Activated naive CD4-positive, alpha-beta T cell treated with anti-CD3 and anti-CD28 coated beads for 36 hours (primary cell): ENCODE results near the gene IL9R. TPM values are rescaled to one million over a fixed set of nuclear protein-coding genes. Genes with fewer than 3 reads are reported as not detected.

Experiments used
- CTCF ChIA-PET: fragments of 350-600 bp; sonication (Branson Sonifier 250); formaldehyde crosslinking; loops from one replicate; lab custom pipeline; 2021; ENCODE audit warnings: antibody characterized with exemption; lab: Charles Lee
- DNase-seq: peaks from one replicate; pipeline ENCODE4 v3.0.0-alpha.2; 2020
- H3K27ac Mint-ChIP-seq: one replicate; pipeline ENCODE4 v1.8.0; 2021; ENCODE audit warnings: mild to moderate bottlenecking, mixed read lengths
- H3K27me3 Mint-ChIP-seq: one replicate; pipeline ENCODE4 v1.8.0; 2021; ENCODE audit warnings: low read depth, mixed read lengths
- H3K36me3 Mint-ChIP-seq: one replicate; pipeline ENCODE4 v1.8.0; 2021; ENCODE audit warnings: low read depth, mixed read lengths
- H3K4me1 Mint-ChIP-seq: one replicate; pipeline ENCODE4 v1.8.0; 2021; ENCODE audit warnings: low read depth, mixed read lengths
- H3K4me3 Mint-ChIP-seq: one replicate; pipeline ENCODE4 v1.8.0; 2021; ENCODE audit warnings: mild to moderate bottlenecking, moderate library complexity, mixed read lengths
- H3K9me3 Mint-ChIP-seq: one replicate; pipeline ENCODE4 v1.8.0; 2021; ENCODE audit warnings: mixed read lengths
- intact Hi-C: fragments of 100-400 bp; cut with micrococcal nuclease; formaldehyde crosslinking; loops from one replicate; pipeline ENCODE4 v1.15.1; 2023
- total RNA-seq, 2 experiments: library from RNA; stranded (reverse); gene quantifications; one replicate each; pipeline ENCODE4 v1.2.3, GENCODE V29; 2021

IL9R gene, protein sequence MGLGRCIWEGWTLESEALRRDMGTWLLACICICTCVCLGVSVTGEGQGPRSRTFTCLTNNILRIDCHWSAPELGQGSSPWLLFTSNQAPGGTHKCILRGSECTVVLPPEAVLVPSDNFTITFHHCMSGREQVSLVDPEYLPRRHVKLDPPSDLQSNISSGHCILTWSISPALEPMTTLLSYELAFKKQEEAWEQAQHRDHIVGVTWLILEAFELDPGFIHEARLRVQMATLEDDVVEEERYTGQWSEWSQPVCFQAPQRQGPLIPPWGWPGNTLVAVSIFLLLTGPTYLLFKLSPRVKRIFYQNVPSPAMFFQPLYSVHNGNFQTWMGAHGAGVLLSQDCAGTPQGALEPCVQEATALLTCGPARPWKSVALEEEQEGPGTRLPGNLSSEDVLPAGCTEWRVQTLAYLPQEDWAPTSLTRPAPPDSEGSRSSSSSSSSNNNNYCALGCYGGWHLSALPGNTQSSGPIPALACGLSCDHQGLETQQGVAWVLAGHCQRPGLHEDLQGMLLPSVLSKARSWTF
- total RNA-seq, result 1 to 10 TPM; 1.0 to 1.5 TPM

- peak; percentile 65 for DNase-seq
- H3K36me3 Mint-ChIP-seq, result no peaks in the 10 kb centered on the region
- H3K9me3 Mint-ChIP-seq, result no peaks in the 10 kb centered on the region
- intact Hi-C loops, result no loop called here
- no peak within 1 kb of the TSS for H3K27ac Mint-ChIP-seq
- CTCF ChIA-PET, result no interaction called here
- H3K4me3 Mint-ChIP-seq, result no peak within 1 kb of the TSS
- H3K4me1 Mint-ChIP-seq, result peaks cover 13% of the 10 kb centered on the region
- H3K27me3 Mint-ChIP-seq, result no peaks in the 10 kb centered on the region
These were observed at the start of gene IL9R for GRCh38 chrX:155997436-155997835. Gene IL9R (plus strand): TSS chrX:155997696. CDS start chrX:155997760, 64 bp downstream.

GRCh38 chrX:155949098-155949497 is 48.4 kb upstream of the IL9R start:
- no peaks in the 10 kb centered on the region for H3K4me1 Mint-ChIP-seq
- H3K27me3 Mint-ChIP-seq, result no peaks in the 10 kb centered on the region
- no peak overlapping the region for H3K4me3 Mint-ChIP-seq
- no peak for DNase-seq
- CTCF ChIA-PET, result no interaction called here
- intact Hi-C loops, result no loop called here
- peaks cover 10% of the 10 kb centered on the region for H3K36me3 Mint-ChIP-seq
- no peaks in the 10 kb centered on the region for H3K9me3 Mint-ChIP-seq
- no peak overlapping the region for H3K27ac Mint-ChIP-seq

DNA sequence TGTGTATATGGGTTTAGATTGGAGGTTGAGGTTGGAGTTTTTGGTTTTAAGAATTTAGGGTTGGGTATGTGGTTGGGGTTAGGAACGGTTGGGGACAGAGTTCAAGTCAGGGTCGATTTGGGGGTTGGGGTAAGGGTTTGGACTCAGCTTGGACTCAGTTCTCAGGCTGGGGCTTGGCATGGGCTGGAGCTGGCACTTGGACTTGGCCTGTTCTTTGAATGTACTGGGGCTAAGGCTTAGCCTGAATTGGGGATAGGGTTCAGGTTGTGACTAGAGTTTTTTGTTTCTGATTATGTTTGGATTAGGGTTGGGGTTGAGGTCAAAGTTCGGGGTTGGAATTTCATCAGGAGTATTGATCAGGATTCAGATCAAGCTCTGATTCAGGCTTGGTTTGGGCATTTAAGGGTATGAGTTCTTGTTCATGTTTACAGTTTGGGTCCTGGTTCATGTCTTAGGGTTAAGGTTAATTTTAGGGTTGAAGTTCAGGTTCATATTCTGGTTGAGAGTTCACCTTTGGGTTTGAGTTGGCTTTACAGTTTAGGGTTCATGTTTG is 46.2 kb upstream of the IL9R start:
- intact Hi-C loops, result no loop called here
- H3K27ac Mint-ChIP-seq, result no peak overlapping the region

GRCh38 chrX:155953055-155953454 is 44.4 kb upstream of the IL9R start:
- CTCF ChIA-PET, result no interaction called here

More for the DNA sequence above, 46.2 kb upstream of the IL9R start:
- no peaks in the 10 kb centered on the region for H3K4me1 Mint-ChIP-seq
- no peak overlapping the region for H3K4me3 Mint-ChIP-seq
- no peak for DNase-seq
- CTCF ChIA-PET, result no interaction called here
- H3K9me3 Mint-ChIP-seq, result no peaks in the 10 kb centered on the region
- peaks cover 4% of the 10 kb centered on the region for H3K36me3 Mint-ChIP-seq
- peaks cover 2% of the 10 kb centered on the region for H3K27me3 Mint-ChIP-seq

GRCh38 chrX:155954793-155955192 is 42.7 kb upstream of the IL9R start:
- no peak for DNase-seq
- CTCF ChIA-PET, result no interaction called here
- no peaks in the 10 kb centered on the region for H3K9me3 Mint-ChIP-seq

More at GRCh38 chrX:155953055-155953454, 44.4 kb upstream of the IL9R start:
- Mint-ChIP-seq H3K36me3 (peaks cover 4% of the 10 kb centered on the region), H3K4me1 (no peaks in the 10 kb centered on the region), H3K27me3 (peaks cover 2% of the 10 kb centered on the region), H3K4me3 (no peak overlapping the region), H3K9me3 (no peaks in the 10 kb centered on the region), H3K27ac (no peak overlapping the region)
- intact Hi-C loops, result no loop called here
- DNase-seq, result no peak

DNA sequence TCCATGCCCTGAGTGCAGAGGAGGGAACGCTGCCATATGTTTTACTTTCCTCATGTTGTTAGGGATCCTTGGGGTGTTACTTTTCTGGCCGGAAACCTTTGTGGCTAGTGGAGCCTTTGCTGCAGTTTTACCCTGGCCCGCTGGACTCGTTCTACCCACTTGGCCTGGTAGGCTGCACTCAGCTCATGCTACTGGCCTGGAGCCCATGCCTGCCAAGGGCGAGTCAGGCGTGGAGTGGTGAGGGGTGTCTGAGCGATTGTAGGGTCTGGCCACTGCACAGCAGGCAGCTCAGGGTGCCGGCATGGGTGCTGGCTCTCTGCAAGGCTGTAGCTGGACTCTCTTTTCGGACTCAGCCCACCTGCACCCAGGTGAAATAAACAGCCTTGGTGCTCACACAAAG is 41.4 kb upstream of the IL9R start:
- Mint-ChIP-seq H3K4me3 (no peak overlapping the region), H3K9me3 (no peaks in the 10 kb centered on the region), H3K4me1 (no peaks in the 10 kb centered on the region), H3K36me3 (peaks cover 4% of the 10 kb centered on the region), H3K27ac (no peak overlapping the region), H3K27me3 (peaks cover 2% of the 10 kb centered on the region)
- intact Hi-C loops, result no loop called here
- DNase-seq, result no peak
- CTCF ChIA-PET, result no interaction called here

More at GRCh38 chrX:155954793-155955192, 42.7 kb upstream of the IL9R start:
- intact Hi-C loops, result no loop called here
- peaks cover 2% of the 10 kb centered on the region for H3K27me3 Mint-ChIP-seq
- no peak overlapping the region for H3K4me3 Mint-ChIP-seq
- no peak overlapping the region for H3K27ac Mint-ChIP-seq
- H3K4me1 Mint-ChIP-seq, result no peaks in the 10 kb centered on the region
- peaks cover 4% of the 10 kb centered on the region for H3K36me3 Mint-ChIP-seq

DNA sequence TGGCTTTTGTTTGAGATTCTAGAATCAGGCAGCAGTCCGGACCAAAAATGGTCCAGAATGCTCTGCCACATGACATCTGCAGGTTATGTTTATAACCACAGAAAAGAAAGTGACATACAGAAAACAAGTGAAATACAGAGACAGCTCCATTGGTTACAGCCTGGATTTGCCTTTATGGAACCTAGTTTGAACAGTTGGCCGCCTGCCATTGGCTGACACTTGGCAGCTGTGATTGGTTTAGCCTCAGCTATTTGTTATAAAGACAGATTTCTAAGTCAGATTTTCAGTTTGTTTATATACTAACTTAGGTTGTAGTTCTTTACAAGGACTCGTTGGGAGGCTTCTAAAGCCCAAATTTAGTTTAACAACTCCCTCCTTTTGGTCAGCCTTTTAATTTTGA is 40.8 kb upstream of the IL9R start:
- Mint-ChIP-seq H3K4me1 (no peaks in the 10 kb centered on the region), H3K9me3 (no peaks in the 10 kb centered on the region), H3K4me3 (no peak overlapping the region), H3K27me3 (peaks cover 2% of the 10 kb centered on the region), H3K27ac (no peak overlapping the region), H3K36me3 (peaks cover 4% of the 10 kb centered on the region)
- intact Hi-C loops, result no loop called here
- CTCF ChIA-PET, result no interaction called here
- no peak for DNase-seq

GRCh38 chrX:155957843-155958242 is 39.7 kb upstream of the IL9R start:
- H3K9me3 Mint-ChIP-seq, result no peaks in the 10 kb centered on the region
- H3K4me3 Mint-ChIP-seq, result no peak overlapping the region
- CTCF ChIA-PET, result no interaction called here
- H3K4me1 Mint-ChIP-seq, result no peaks in the 10 kb centered on the region
- peaks cover 2% of the 10 kb centered on the region for H3K27me3 Mint-ChIP-seq
- H3K36me3 Mint-ChIP-seq, result peaks cover 4% of the 10 kb centered on the region
- intact Hi-C loops, result no loop called here
- no peak overlapping the region for H3K27ac Mint-ChIP-seq
- no peak for DNase-seq

DNA sequence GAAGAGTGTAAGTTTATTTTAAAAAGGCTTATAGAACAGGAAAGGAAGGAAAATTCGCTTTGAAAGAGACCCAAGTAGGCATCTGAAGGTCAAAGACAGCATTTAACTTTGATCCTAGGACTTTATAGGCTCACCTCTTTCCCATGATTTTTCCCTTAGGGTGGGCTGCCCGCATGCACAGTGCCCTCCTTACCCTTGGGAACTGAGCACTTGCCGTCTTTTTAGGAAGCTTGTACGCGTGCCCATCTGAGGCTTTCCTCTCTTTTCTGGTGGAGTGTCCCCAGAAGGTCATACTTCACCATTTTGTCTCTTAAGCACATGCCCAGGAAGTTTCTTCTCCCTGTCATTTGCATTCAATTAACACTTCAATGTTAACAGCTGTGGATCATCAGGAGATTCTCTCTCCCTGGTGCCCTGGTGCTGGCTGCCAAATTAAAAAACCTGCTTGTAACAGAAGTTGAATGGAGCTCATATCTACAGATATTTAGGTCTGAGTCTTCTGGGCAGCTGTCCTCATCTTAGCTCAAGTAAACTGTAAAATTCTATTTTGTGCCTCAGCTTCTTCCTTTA is 38.4 kb upstream of the IL9R start:
- H3K9me3 Mint-ChIP-seq, result peaks cover 5% of the 10 kb centered on the region
- intact Hi-C loops, result no loop called here
- H3K27ac Mint-ChIP-seq, result no peak overlapping the region
- H3K27me3 Mint-ChIP-seq, result peaks cover 2% of the 10 kb centered on the region
- CTCF ChIA-PET, result no interaction called here
- DNase-seq, result no peak
- H3K4me1 Mint-ChIP-seq, result no peaks in the 10 kb centered on the region
- H3K36me3 Mint-ChIP-seq, result peaks cover 7% of the 10 kb centered on the region
- no peak overlapping the region for H3K4me3 Mint-ChIP-seq

DNA sequence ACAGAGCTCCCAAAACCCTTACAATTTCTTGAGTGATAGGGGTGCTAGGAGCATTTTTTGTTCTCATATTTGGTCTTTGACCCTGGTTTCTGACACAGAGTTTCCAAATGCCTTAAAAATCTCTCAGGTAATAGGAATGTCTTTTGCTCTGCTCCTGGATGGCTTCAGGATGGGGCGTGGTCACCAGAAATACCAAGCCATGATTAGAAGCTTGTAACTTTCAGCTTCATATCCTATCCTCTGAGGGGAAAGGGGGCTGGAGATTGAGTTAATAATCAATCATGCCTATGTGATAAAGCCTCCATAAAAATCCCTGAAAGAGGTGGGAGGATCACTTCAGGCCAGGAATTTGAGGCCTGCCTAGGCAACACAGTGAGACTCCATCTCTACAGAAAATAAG is 34.6 kb upstream of the IL9R start:
- CTCF ChIA-PET, result no interaction called here
- H3K4me3 Mint-ChIP-seq, result no peak overlapping the region

DNA sequence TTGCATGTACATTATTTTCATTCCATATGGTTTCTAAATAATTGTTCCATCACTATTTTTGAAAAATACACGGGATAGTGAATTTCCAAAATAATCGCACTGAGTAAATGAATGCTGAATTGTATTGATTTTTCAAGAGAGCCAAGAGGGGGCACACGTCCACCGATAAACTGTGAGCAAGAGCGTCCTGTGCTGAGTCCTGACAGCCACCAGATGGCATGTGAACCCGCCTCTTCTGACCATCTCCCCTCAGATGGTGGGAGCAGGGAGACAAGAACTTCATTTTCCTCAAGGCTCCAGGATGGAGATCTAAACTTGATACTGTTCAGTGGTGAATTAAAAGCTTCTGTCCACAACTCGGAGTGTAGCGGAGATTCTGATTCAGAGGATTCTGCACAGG is 30.6 kb upstream of the IL9R start:
- Mint-ChIP-seq H3K4me3 (no peak overlapping the region), H3K27me3 (peaks cover 35% of the 10 kb centered on the region), H3K9me3 (peaks cover 21% of the 10 kb centered on the region), H3K4me1 (no peaks in the 10 kb centered on the region), H3K36me3 (peaks cover 8% of the 10 kb centered on the region), H3K27ac (no peak overlapping the region)
- peak; percentile 49 for DNase-seq
- CTCF ChIA-PET, result no interaction called here
- intact Hi-C loops, result no loop called here

More for the DNA sequence above, 34.6 kb upstream of the IL9R start:
- no peaks in the 10 kb centered on the region for H3K4me1 Mint-ChIP-seq
- peaks cover 3% of the 10 kb centered on the region for H3K36me3 Mint-ChIP-seq
- DNase-seq, result no peak
- H3K27me3 Mint-ChIP-seq, result peaks cover 15% of the 10 kb centered on the region
- no peak overlapping the region for H3K27ac Mint-ChIP-seq
- H3K9me3 Mint-ChIP-seq, result peaks cover 9% of the 10 kb centered on the region
- intact Hi-C loops, result no loop called here

- Mint-ChIP-seq H3K9me3 (peaks cover 21% of the 10 kb centered on the region), H3K36me3 (peaks cover 8% of the 10 kb centered on the region), H3K4me1 (no peaks in the 10 kb centered on the region), H3K4me3 (no peak overlapping the region), H3K27me3 (peaks cover 35% of the 10 kb centered on the region), H3K27ac (no peak overlapping the region)
- CTCF ChIA-PET, result no interaction called here
- intact Hi-C loops, result no loop called here
- no peak for DNase-seq
These were observed 29.7 kb upstream of the IL9R start for GRCh38 chrX:155967653-155968325.
